HL-60/S4 treated with retinoic acid at 250 ng/mL for 4 days and 3 days (cell line): Measurements from ENCODE around the gene KCNQ1.
"Not testable (repeated sequence)": the region's sequence is repeated elsewhere in the genome, so short reads cannot be mapped to it uniquely, and the experiment has no call there.

ENCODE experiments used
- in situ Hi-C: fragments of 300-500 bp; cut with MboI; formaldehyde crosslinking; loops from 2 replicates; pipeline ENCODE4 v1.7.0; 2022; ENCODE audit warnings: low sequenced_read_pairs

Gene KCNQ1

GRCh38 chr11:2609345-2609744 lies 164.5 kb downstream of the KCNQ1 start:
- in situ Hi-C loops = no loop called here

GRCh38 chr11:2612884-2613571 lies 168.2 kb downstream of the KCNQ1 start:
- in situ Hi-C loops = no loop called here

DNA sequence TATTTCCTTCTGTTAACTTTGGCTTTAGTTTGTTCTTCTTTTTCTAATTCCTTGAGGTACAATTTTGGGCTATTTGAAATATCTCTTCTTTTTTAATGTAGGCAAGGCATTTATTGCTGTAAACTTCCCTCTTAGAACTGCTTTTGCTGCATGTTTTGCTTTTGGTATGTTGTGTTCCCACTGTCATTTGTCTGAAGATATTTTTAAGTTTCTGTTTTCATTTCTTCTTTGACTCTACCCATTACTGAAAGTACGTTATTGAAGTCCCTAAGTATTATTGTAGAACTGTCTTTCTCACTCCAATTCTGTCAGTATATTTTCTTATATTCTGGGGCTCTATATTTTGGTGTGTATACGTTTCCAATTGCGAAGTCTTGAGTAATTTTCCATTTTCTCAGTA lies 177.1 kb downstream of the KCNQ1 start:
- in situ Hi-C loops = no loop called here

DNA sequence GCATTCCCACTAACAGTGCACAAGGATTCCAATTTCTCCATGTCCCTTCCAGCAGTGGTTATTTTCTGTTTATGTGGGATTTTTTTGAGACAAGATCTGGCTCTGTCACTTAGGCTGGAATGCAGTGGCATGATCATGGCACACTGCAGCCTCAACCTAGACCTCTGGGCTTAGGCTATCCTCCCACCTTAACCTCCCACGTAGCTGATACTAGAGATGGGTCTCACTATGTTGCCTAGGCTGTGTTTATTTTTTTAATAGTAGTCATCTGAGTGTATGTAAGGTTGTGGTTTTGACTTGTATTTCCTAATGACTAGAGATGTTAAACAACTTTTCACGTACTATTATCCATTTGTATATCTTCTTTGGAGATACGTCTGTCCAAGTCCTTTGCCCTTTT lies 180.4 kb downstream of the KCNQ1 start:
- in situ Hi-C loops = no loop called here

DNA sequence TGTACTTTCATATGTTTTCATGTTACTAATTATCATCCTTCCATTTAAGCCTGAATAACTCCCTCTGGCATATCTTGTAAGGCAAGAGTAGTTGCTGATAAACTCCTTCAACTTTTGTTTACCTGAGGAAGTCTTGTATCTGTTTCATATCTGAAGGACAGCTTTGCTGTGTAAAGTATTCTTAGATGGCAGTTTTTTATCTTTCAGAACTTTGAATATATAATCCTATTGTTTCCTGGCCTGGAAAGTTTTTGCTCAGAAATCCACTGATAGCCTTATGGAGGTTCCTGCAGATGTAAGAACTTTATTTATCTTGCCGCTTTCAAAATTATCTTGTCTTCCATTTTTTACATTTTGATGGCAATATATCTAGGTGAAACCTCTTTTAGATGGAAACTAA lies 185.9 kb downstream of the KCNQ1 start:
- in situ Hi-C loops = no loop called here

DNA sequence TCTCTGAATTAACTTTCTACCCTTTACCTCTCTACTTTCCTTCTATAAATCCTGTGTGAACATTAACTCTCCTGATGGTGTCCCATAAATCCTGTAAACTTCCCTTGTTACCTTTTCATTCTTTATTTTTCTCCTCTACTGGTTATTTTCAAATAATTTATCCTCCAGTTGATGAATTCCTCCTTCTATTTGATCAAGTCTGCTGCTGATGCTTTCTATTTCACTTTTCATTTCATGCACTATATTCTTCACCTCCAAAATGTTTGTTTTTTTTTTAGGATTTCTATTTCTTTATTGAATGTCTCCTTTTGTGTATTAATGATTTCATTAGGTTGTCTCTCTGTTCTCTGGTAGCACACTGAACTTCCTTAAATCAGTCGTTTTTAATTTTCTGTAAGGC lies 186.4 kb downstream of the KCNQ1 start:
- in situ Hi-C loops = no loop called here

DNA sequence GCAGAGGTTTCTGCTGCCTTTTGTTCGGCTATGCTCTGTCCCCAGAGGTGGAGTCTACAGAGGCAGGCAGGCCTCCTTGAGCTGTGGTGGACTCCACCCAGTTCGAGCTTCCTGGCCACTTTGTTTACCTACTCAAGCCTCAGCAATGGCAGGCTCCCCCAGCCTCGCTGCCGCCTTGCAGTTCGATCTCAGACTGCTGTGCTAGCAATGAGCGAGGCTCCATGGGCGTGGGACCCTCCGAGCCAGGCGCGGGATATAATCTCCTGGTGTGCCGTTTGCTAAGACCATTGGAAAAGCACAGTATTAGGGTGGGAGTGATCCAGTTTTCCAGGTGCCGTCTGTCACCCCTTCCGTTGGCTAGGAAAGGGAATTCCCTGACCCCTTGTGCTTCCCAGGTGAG lies 195.0 kb downstream of the KCNQ1 start:
- in situ Hi-C loops = not testable (repeated sequence)

- in situ Hi-C loops = no loop called here
Measured at GRCh38 chr11:2641623-2642022, 196.8 kb downstream of the KCNQ1 start.

- in situ Hi-C loops = no loop called here
Measured at GRCh38 chr11:2643746-2644145, 198.9 kb downstream of the KCNQ1 start.

DNA sequence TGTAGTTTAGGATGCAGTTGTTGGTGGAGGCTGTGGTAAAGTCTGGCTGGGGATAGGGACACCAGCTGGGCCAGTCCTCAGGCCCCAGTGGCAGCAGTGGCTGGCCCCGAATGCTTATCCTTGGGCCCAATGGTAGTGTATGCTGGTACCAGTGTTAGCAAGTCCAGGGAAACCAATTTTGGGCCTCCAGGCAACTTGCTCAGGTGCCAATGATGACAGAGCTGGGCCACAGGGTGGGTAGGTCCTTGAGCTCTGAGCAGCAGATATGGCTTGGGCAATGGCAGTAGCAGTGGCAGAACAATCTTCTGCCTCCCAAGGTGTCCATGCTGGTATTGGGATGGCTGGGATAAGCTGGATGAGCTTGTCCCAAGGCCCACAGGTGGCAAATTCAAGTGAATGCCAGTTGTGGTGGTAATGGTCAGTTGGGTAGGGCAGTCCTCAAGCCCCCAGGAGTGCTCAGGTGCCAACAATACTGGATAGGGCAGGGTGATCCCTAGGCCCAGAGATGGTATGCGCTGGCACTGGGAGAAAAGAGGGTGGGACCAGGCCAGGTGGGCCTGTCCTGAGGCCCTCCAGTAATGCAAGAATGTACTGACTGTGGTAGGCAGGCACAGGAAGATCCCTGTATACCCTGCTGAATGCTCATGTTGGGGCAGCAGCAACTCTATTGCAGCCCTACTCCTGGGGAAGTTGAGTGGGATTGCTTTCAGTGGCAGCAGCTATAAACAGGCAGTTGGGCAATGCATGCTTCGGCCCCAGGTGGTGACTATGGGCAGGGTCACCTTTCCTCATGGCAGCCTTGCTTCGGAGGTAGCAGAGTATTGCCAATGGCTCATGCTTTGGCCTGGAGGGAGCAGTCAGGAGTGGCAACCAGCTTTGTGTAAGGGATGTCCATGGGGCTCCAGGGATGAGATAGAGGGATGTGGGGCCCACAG lies 200.3 kb downstream of the KCNQ1 start:
- in situ Hi-C loops = no loop called here

- in situ Hi-C loops = no loop called here
Measured at GRCh38 chr11:2645779-2646118, 200.9 kb downstream of the KCNQ1 start.

DNA sequence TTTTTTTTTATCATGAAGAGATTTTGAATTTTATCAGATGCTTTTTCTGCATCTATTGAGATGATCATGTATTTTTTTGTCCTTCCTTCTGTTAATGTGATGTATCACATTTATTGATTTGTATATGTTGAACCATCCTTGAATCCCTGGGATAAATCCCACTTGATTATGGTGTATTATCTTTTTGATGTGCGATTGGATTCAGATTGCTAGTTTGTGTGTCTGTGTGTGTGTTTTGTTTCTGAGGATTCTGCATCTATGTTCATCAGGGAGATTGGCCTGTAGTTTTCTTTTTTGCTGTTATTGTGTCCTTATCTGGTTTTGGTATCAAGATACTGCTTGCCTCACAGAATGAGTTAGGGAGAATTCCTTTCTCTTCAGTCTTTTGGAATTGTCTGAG lies 202.4 kb downstream of the KCNQ1 start:
- in situ Hi-C loops = no loop called here

- in situ Hi-C loops = no loop called here
Measured at GRCh38 chr11:2647953-2648352, 203.1 kb downstream of the KCNQ1 start.

DNA sequence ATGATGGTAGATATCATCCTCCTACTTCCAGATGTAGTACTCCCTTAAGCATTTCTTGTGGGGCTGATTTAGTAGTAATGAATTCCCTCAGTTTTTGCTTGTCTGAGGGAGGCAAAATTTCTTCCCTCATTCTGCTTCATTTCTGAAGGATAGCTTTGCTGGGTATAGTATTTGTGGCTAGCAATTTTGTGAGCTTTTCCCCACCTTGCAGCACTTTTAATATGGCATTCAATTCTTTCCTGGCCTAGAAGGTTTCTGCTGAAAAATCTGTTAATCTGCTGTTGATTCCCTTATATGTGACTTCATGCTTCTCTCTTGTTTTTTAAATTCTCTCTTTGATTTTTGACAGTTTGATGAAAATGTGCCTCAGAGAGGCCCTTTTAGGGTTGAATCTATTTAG lies 204.6 kb downstream of the KCNQ1 start:
- in situ Hi-C loops = no loop called here

DNA sequence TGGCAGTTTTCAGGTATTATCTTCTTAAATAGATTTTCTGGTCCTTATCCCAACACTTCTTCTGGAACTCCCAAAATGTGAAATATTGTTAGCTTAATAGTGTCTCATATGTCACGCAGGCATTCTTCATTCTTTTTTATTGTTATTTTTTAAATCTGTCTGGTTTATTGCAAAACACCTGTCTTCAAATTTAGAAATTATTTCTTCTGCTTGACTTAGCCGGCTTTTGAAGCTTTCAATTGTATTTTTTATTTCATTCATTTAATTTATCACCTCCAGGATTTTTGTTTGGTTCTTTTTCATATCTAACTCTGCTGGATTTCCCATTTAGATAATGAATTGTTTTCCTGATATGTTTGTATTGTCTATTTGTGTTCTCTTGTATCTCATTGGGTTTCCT lies 205.0 kb downstream of the KCNQ1 start:
- in situ Hi-C loops = no loop called here

GRCh38 chr11:2650343-2650867 lies 205.6 kb downstream of the KCNQ1 start:
- in situ Hi-C loops = no loop called here

DNA sequence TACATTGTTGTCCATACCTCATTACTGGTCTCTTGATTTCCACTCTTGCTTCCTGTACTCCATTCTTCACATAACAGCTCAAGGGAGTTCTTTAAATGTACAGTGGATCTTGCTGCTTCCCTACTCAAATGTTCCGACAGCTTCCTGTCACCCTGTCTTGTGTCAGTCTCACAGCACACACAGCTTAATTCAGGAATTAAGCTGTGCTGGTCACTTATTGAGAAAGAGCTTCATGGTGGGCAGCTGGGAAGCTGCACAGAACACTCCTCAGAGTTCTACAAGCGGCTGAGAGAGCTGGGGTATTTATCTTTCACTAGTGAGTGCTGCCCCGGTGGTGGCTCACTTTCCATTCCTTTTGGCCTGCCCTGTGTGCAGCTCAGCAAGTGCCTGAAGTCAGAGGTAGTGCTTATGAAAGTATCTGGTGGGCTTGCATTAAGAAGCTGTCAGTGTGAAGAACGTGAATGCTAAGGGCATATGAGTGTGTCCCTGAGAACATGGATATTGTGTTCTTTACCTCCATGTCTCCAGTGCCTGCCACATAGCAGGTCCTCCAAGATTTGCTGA lies 206.3 kb downstream of the KCNQ1 start:
- in situ Hi-C loops = no loop called here

DNA sequence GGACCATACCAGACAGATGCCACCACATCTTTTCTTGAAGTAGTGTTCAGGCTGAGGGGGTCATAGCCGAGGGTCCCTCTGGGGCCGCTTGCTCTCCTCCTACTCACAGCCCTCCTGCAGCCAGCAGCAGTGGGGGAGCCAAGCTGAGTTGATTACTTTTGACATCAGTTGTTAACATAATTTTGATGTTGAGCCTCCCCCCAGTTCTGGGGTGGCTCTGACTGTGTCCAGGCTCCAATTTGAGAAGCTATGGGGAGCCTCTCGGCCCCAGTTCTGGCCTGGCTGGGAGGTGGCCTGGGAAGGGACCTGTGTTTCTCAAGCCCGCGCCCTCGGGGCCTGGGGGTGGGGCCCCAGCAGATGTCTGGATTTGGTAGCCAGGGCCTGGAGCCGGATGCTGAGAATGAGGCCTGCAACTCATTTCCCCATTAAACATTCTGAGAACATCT lies 207.0 kb downstream of the KCNQ1 start:
- in situ Hi-C loops = no loop called here

DNA sequence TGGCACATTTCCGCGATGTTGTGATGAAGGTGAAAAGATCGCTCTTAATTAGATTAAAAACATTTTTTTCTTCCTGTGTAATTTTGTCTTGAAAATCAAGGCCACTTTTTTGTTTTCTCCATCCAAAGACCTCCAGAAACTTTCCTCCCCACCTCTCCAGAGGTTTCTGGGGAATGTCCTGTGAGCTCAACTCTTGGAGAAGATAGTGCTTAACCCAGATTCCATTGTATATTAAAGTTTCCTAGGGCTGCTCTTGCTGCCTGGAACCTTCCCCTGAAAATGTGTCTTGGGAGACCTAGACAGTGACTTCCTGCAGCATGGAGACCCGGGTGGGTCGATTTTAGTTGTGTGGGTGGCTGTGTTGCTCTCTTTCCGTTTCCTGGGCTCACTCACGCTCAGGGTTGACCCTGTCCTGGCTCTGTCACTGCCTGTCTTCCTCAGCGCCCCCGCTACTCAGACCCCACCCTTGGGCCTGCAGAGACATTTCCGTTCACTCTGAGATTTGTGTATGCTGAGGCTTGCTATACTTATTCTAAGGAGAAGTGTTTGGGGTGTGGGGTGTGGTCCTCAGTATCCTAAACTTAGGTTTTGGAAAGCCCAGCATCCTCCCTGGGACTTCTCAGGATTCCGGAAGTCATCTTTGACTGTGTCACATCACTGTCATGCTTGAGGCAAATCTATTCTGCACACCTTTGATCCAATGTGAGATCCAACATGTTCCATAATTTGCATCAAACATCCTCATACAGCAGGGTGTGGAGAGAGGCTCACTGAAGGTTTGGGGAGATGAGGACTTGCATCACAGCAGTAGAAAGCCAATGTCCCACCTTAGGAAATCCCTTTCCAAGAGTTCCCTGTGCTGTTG lies 207.8 kb downstream of the KCNQ1 start:
- in situ Hi-C loops = no loop called here

DNA sequence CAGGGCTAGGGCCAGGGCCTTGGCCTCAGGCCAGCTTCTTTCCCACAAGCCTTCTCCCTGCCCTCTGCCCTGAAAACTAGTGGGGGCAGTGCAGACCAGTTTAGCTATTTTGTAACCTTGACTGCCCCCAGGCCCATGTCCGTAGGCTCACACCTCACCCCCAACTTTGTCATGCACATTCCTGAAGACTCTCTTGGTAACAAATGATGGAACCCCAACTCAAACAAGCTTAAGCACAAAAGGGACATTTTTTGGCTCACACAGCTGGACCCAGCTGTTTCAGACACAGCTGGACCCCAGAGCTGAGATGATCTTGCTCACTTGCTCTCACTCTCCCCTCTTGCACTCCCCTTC lies 208.4 kb downstream of the KCNQ1 start:
- in situ Hi-C loops = no loop called here
